Endothelial cell (in vitro differentiated cells): Measurements from ENCODE around the gene TENM4. TPM values are rescaled to one million over a fixed set of nuclear protein-coding genes. Genes with fewer than 3 reads are reported as not detected.

ENCODE experiments used
- DNase-seq: peaks from one replicate; pipeline ENCODE4 v3.0.0; 2021; ENCODE audit warnings: low spot score
- H3K27ac Mint-ChIP-seq: one replicate; pipeline ENCODE4 v1.8.0; 2021; ENCODE audit warnings: mixed read lengths, inconsistent platforms; ENCODE audit not compliant: unreplicated experiment
- H3K27me3 Mint-ChIP-seq: one replicate; pipeline ENCODE4 v1.8.0; 2021; ENCODE audit warnings: mild to moderate bottlenecking, moderate library complexity, mixed read lengths, inconsistent platforms; ENCODE audit not compliant: unreplicated experiment
- H3K36me3 Mint-ChIP-seq: one replicate; pipeline ENCODE4 v1.8.0; 2021; ENCODE audit warnings: mild to moderate bottlenecking, low read depth, mixed read lengths, inconsistent platforms; ENCODE audit not compliant: unreplicated experiment
- H3K4me1 Mint-ChIP-seq: one replicate; pipeline ENCODE4 v1.8.0; 2021; ENCODE audit warnings: mild to moderate bottlenecking, mixed read lengths, inconsistent platforms; ENCODE audit not compliant: unreplicated experiment
- H3K4me3 Mint-ChIP-seq: one replicate; pipeline ENCODE4 v1.8.0; 2021; ENCODE audit warnings: mild to moderate bottlenecking, mixed read lengths, inconsistent platforms; ENCODE audit not compliant: unreplicated experiment
- H3K9me3 Mint-ChIP-seq: one replicate; pipeline ENCODE4 v1.8.0; 2021; ENCODE audit warnings: mixed read lengths, inconsistent platforms; ENCODE audit not compliant: unreplicated experiment
- CTCF ChIP-seq: fragments of 200-600 bp; sonication (generic); IDR thresholded peaks from one replicate; pipeline ENCODE4 v1.5.0; 2021; ENCODE audit warnings: antibody characterized with exemption; ENCODE audit not compliant: unreplicated experiment
- total RNA-seq: library from RNA; stranded (reverse); fragmentation: NEBNext Ultra II Directional; extraction: Animal tissue kit (Norgen Biotek cat#: 25700); gene quantifications from one replicate; pipeline ENCODE4 v1.2.1, GENCODE V29; 2021; ENCODE audit not compliant: unreplicated experiment

TENM4 gene
- total RNA-seq, 1 donor from 2014 or later = 1.8 TPM

GRCh38 chr11:79168530-79169110, 272.2 kb downstream of the TENM4 start:
- no peak overlapping the region for H3K4me3 Mint-ChIP-seq
- H3K36me3 Mint-ChIP-seq = no peaks in the 10 kb centered on the region
- H3K27ac Mint-ChIP-seq = no peak overlapping the region
- H3K9me3 Mint-ChIP-seq = no peaks in the 10 kb centered on the region
- TF ChIP-seq CTCF = no peak
- H3K4me1 Mint-ChIP-seq = no peaks in the 10 kb centered on the region
- DNase-seq = no peak
- peaks cover 6% of the 10 kb centered on the region for H3K27me3 Mint-ChIP-seq

- Mint-ChIP-seq H3K4me1 (no peaks in the 10 kb centered on the region), H3K4me3 (no peak overlapping the region), H3K36me3 (no peaks in the 10 kb centered on the region), H3K9me3 (no peaks in the 10 kb centered on the region), H3K27me3 (peaks cover 6% of the 10 kb centered on the region), H3K27ac (no peak overlapping the region)
- DNase-seq = no peak
- no peak for TF ChIP-seq CTCF
Observed at GRCh38 chr11:79167510-79168188, 273.2 kb downstream of the TENM4 start.

GRCh38 chr11:79165908-79166307, 274.9 kb downstream of the TENM4 start:
- Mint-ChIP-seq H3K9me3 (no peaks in the 10 kb centered on the region), H3K4me1 (no peaks in the 10 kb centered on the region), H3K4me3 (no peak overlapping the region)

GRCh38 chr11:79160791-79161403, 279.9 kb downstream of the TENM4 start:
- no peak for DNase-seq
- peaks cover 3% of the 10 kb centered on the region for H3K27me3 Mint-ChIP-seq
- no peak overlapping the region for H3K4me3 Mint-ChIP-seq

More at GRCh38 chr11:79165908-79166307, 274.9 kb downstream of the TENM4 start:
- no peak for TF ChIP-seq CTCF
- DNase-seq = no peak
- no peaks in the 10 kb centered on the region for H3K36me3 Mint-ChIP-seq
- peaks cover 5% of the 10 kb centered on the region for H3K27me3 Mint-ChIP-seq
- H3K27ac Mint-ChIP-seq = no peak overlapping the region

More at GRCh38 chr11:79160791-79161403, 279.9 kb downstream of the TENM4 start:
- Mint-ChIP-seq H3K9me3 (no peaks in the 10 kb centered on the region), H3K27ac (no peak overlapping the region), H3K4me1 (no peaks in the 10 kb centered on the region), H3K36me3 (no peaks in the 10 kb centered on the region)
- TF ChIP-seq CTCF = no peak
